DMS153 treated with DMSO at 0.1 percent for 48 hours (cell line): ENCODE results near the gene STXBP5.
"Not testable (repeated sequence)": the region's sequence is repeated elsewhere in the genome, so short reads cannot be mapped to it uniquely, and the experiment has no call there.

Experiments
- DNase-seq: peaks from one replicate; lab custom pipeline; 2025; ENCODE audit not compliant: unreplicated experiment; lab: John Stamatoyannopoulos, UW

STXBP5 gene

GRCh38 chr6:147238164-147238563, 33.9 kb downstream of the STXBP5 start:
- DNase-seq, result no peak

DNA sequence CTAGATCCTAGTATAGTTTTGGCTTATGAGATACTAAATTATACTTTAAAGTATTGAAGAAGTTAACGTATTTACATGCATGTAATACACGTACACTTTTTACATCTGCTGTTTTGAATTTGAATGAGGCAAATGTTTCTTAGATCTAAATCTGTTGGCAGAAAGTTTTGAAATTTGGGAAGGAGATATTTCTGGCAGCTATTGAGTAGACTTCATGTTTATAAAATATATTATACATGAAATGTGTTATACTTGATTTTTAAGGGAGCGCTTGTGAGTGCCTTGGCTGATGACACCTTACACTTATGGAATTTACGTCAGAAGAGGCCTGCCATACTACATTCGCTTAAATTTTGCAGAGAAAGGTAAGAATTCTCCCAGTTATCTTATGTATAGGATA, 34.7 kb downstream of the STXBP5 start:
- DNase-seq, result no peak

DNA sequence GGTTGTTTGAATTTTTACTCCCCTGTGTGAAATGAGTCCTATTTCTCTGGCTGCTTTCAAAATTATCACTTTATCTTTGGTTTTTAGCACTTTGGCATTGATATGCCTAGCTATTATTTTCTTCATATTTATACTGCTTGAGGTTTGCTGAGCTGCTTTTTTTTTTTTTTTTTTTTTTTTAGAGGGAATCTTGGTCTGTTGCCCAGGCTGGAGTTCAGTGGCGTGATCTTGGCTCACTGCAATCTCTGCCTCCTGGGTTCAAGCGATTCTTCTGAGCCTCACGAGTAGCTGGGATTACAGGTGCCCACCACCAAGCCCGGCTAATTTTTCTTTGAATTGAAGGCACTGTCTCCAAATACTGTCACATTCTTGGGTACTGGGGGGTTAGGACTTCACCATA, 40.6 kb downstream of the STXBP5 start:
- no peak for DNase-seq

DNA sequence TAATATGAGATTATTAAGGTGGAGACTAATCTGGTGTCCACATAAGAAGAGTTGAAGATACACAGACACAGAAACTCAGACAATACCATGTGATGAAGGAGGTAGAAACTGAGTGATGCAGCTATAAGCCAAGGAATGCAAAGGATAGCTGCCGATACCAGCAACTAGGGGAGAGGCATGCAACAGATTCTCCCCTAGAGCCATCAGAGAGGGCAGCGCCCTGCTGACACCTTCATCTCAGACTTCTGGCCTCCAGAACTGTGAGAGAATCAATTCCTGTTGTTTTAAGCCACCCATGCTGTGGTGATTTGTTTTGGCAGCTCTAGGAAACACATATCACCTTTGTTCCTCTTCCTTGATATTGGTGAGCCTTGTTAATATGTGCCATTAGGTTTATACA, 41.5 kb downstream of the STXBP5 start:
- DNase-seq, result no peak

DNA sequence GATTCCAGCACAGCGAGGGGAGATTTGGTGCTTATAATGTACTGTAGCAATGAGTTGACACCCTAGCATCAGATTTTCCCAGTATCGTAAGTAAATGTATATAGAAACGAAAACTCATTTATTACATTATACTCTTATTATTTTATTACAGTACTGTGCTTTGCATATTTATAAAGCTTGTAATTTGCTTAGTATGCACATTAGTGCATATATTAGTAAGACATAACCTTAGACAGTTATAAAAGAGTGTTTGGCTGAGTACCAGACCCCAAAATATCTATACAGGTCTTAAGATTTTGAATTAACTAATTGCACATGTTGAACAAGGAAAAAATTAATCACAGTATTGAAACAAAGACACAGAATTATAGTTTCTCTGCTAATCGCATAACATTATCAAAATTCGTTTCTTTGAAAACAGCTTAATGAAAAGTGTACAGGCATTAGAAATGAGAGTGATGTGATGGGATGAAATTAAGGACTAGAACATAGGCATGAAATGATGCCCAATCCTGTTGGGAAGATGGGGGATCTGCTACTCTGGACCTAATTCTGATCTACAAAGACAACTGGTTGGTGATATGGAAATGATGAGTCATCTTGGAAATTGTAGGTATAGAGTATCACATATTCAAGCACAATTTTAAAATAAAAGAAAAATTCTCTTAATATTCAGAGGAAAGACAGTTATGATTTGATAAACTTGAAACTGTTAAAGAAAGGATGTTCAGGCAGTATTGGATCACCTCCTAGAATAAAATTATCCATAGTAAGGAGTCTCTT, 42.8 kb downstream of the STXBP5 start:
- DNase-seq, result no peak

- no peak for DNase-seq
Observed at GRCh38 chr6:147248859-147249258, 44.6 kb downstream of the STXBP5 start.

GRCh38 chr6:147251072-147251471, 46.9 kb downstream of the STXBP5 start:
- DNase-seq, result no peak

- not testable (repeated sequence) for DNase-seq
Observed at GRCh38 chr6:147254929-147255473, 50.8 kb downstream of the STXBP5 start.

DNA sequence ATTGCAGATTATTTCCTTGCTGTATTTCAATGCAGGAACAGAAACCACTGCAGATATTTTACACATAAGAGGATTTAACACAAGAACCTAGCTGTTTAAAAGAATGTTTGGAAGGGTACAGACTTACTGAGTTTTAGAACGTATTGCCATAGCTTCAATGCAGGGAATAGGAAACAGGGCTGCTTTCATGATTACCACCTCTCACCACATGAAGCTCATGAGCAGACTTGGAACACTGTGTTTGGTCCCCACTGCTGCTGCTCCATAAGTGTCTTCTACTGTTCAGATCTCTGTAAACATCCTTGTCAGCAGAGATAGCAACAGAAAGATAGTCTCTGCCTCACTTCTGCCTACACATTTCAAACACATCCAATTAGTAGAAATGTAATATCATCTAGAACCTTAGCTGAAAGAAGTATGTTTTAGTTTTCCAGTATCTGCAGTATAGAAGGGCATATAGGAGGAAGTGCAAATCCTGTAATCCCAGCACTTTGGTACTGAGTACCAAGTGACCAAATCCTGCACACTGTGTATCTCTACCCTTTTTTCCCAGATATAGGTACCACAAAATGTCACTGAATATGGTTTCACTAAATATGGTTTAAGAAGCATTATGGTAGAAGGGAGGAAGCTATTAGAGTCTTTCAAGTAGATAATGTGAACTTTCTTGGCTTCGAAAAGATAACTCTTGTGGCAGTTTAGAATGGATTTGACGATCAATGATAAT, 51.9 kb downstream of the STXBP5 start:
- DNase-seq, result no peak

- no peak for DNase-seq
Observed at GRCh38 chr6:147257760-147258159, 53.5 kb downstream of the STXBP5 start.

- DNase-seq, result no peak
Observed at GRCh38 chr6:147260091-147260490, 55.9 kb downstream of the STXBP5 start.

DNA sequence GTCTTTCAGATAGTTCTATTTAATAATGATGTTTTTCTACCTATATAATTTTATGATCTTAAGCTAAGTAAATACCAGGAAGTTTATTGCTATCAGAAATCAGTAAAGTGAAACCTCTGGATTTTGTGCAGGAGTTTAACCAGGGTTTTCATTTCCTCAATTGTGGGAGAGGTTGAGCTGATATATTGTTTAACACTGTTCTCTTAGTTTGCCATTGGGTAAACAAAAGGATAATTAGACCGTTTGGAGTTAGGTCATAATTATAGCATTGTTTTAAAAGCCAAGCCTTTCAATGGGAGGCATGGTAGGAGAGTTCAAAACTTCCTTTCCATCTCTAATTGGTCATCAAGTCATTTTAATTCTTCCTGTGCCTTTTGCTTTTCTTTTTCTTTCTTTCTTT, 58.7 kb downstream of the STXBP5 start:
- no peak for DNase-seq

- no peak for DNase-seq
Observed at GRCh38 chr6:147266821-147267220, 62.6 kb downstream of the STXBP5 start.

- no peak for DNase-seq
Observed at GRCh38 chr6:147267658-147268057, 63.4 kb downstream of the STXBP5 start.

- DNase-seq, result no peak
Observed at GRCh38 chr6:147268254-147268653, 64.0 kb downstream of the STXBP5 start.

DNA sequence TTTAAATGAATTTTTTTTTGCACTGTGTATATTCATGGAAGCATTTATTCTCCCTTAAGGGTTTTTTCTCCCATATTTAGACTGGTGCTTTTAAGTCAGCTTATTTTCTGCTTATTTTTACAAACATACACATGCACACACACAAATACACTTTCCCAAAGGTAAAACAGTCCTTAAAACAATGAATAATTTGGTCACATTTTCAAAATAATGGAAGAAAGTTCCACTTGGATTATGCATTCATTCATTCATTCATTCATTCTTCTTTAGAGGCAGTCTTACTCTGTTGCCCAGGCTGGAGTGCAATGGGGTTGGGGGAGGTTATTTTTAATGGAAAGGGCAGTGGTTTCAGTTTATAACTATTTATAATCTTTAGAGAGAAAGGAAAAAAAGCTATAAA, 69.8 kb downstream of the STXBP5 start:
- DNase-seq, result no peak

DNA sequence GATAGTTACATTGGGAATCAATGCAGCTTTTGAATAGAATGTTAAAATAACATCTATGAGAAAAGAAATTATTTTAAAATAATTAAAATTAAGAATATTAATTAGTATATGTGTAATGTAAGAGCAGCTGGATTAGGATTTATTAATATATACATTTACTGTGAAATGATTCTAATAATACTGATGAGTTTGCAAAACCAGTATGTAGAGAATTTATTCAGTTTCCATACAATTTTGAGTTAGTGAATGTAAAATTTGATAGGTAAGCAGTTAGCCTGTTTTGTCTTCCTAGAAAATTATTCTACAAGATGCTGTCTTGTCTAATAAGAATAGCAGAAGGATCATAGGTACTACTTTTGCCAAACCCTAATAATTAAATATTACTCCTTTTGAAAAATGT, 70.6 kb downstream of the STXBP5 start:
- DNase-seq, result no peak

DNA sequence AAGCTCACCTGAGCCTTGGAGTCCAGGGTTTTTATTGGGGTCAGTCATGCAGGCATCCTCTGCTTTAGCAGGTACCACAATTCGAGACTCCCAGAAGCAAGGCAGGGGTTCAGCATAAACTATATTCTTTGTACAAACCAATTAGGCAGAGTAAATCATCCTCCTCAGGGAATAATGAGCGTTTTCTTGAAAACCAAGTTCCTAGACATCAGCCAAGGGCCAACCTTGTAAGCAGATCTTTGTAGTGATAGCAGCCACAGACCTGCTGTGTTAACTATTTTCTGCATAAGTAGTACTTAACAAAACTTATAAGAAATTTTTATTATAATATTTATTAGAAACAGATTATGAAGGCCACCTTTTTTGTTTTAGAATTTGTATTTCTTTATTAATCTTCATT, 74.7 kb downstream of the STXBP5 start:
- DNase-seq, result no peak

DNA sequence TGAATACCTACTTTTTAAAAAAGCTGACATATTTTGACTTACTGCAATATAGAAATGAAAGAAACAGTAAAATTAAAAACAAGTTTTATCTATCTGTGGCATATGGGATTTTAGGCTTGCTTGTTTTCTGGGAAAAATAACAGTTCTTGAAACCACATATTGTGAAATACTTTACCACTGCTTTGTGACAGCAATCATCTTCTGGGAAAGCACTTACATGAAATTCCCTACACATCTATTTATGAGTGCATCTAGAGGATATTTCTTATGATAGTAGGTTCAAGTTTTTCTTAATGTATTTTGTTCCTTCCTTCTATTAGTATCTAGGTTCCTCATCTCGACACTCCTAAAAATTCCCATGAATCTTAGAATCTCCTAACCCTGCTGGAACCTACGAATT, 75.2 kb downstream of the STXBP5 start:
- DNase-seq, result no peak

DNA sequence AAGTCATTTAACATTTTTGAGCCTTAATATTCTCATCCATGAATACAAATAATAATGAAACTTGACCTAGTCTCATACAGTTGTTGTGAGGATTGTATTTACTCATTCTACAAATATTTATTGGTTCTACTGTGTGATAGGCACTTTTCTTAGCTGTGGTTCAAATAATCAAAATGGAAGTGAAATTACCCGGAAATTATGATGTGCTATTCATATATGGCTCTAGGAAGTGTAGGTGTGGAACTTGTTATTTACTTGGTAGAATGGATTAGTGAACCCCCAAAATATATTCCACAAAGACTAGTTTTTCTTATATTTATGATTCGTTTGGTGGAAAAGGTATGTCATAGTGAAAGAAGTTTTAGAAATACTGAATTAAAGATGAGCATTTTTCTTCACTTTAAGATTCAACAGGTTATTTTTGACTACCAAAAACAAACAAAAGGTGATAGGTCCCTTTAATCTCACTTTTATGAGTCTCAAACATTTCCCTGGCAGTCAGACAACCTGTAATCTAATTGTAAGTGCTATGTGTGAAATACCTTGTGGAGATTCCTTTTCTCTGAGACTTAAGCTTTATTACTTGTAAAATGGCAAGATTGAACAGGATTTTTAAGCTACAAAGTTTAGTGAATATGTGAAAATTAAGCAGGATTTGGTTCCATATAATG, 77.8 kb downstream of the STXBP5 start:
- no peak for DNase-seq

DNA sequence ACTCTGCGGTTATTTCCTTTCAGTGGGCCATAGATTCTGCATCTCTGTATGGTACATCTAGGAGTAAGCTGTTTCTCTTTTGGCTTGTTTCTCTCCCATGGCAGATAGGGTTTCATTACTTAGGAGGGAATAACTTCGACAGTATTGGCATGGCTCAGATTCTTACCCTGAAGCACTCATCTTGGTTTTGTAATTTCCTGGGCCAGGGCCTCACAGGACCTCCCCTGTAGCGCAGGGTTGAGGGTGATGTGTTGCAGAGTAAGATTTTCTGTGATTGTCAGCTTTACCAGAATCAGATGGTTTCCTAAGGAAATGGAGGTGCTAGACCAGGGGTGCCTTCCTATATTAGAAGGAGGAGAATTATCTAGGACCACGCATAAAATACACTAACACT, 78.3 kb downstream of the STXBP5 start:
- DNase-seq, result no peak

GRCh38 chr6:147283460-147283859, 79.2 kb downstream of the STXBP5 start:
- DNase-seq, result no peak
